Keratinocyte (primary cell): ENCODE data around the gene TLCD3B. TPM values are rescaled to one million over a fixed set of nuclear protein-coding genes. Genes with fewer than 3 reads are reported as not detected.

Experiments
- DNase-seq: peaks from one replicate; pipeline ENCODE4 v3.0.0-alpha.2; 2011; ENCODE audit warnings: low read depth, missing footprints, low spot score
- FAIRE-seq: peaks from 2 replicates; lab custom pipeline; 2011; peaks lifted over from hg19 to GRCh38; lab: Jason Lieb, UNC
- H2AFZ ChIP-seq: 2 replicates; pipeline ENCODE4 v1.6.0; 2012; ENCODE audit warnings: low read length, control low read depth, inconsistent platforms; ENCODE audit not compliant: control insufficient read depth
- H3K27ac ChIP-seq: 2 replicates; pipeline ENCODE4 v1.5.1; 2011; ENCODE audit warnings: low read length; ENCODE audit not compliant: control insufficient read depth, insufficient read depth
- H3K27me3 ChIP-seq: 3 replicates; pipeline ENCODE4 v1.6.0; 2011; ENCODE audit warnings: low read length; ENCODE audit not compliant: control insufficient read depth, insufficient read depth; ENCODE audit errors: extremely low read depth
- H3K36me3 ChIP-seq, 2 experiments: 2 replicates in 1 of 2; 3 replicates in 1 of 2; pipeline ENCODE4 v1.5.1; 2011; ENCODE audit warnings: low read length in 2 of 2, mild to moderate bottlenecking in 1 of 2; ENCODE audit not compliant: control insufficient read depth in 2 of 2, insufficient read depth in 2 of 2; ENCODE audit errors: extremely low read depth in 1 of 2
- H3K4me1 ChIP-seq: 3 replicates; pipeline ENCODE4 v1.5.1; 2011; ENCODE audit warnings: low read length; ENCODE audit not compliant: control insufficient read depth, insufficient read depth; ENCODE audit errors: extremely low read depth
- H3K4me2 ChIP-seq: 3 replicates; pipeline ENCODE4 v1.6.0; 2011; ENCODE audit warnings: low read depth, low read length; ENCODE audit not compliant: control insufficient read depth, insufficient read depth; ENCODE audit errors: extremely low read depth
- H3K4me3 ChIP-seq, 3 experiments: fragments of 200-600 bp in 1 of 3; sonication (generic) in 1 of 3; 2 replicates in 2 of 3; 3 replicates in 1 of 3; pipeline ENCODE4 v1.5.1; 2011 to 2016; ENCODE audit warnings: low read length in 3 of 3, mild to moderate bottlenecking in 3 of 3, control low read depth in 2 of 3, inconsistent platforms in 1 of 3, low read depth in 1 of 3, mixed read lengths in 1 of 3, mixed run types in 1 of 3, moderate library complexity in 1 of 3; ENCODE audit not compliant: control insufficient read depth in 2 of 3, insufficient read depth in 2 of 3; ENCODE audit errors: extremely low read depth in 1 of 3
- H3K79me2 ChIP-seq: 2 replicates; pipeline ENCODE4 v1.6.0; 2012; ENCODE audit warnings: low read length; ENCODE audit not compliant: control insufficient read depth, insufficient read depth
- H3K9ac ChIP-seq: 3 replicates; pipeline ENCODE4 v1.6.0; 2011; ENCODE audit warnings: low read length; ENCODE audit not compliant: control insufficient read depth, insufficient read depth; ENCODE audit errors: extremely low read depth
- H3K9me1 ChIP-seq: 3 replicates; pipeline ENCODE4 v1.6.0; 2011; ENCODE audit warnings: low read length; ENCODE audit not compliant: control insufficient read depth, insufficient read depth; ENCODE audit errors: extremely low read depth
- H3K9me3 ChIP-seq: 2 replicates; pipeline ENCODE4 v1.5.1; 2012; ENCODE audit warnings: low read depth, low read length; ENCODE audit not compliant: control insufficient read depth
- H4K20me1 ChIP-seq: 3 replicates; pipeline ENCODE4 v1.6.0; 2011; ENCODE audit warnings: low read length; ENCODE audit not compliant: control insufficient read depth, insufficient read depth; ENCODE audit errors: extremely low read depth
- CTCF ChIP-seq, 3 experiments: IDR thresholded peaks in 1 of 3; conservative IDR thresholded peaks in 1 of 3; optimal IDR thresholded peaks in 1 of 3; 2 replicates in 2 of 3; 3 replicates in 1 of 3; pipeline versions ENCODE3 to v1.5.1; 2011; ENCODE audit warnings: low read length in 3 of 3, mild to moderate bottlenecking in 3 of 3, moderate library complexity in 2 of 3, control low read depth in 1 of 3, inconsistent platforms in 1 of 3; ENCODE audit not compliant: insufficient read depth in 2 of 3; ENCODE audit errors: extremely low read depth in 1 of 3
- EZH2 ChIP-seq: IDR thresholded peaks from one replicate; pipeline ENCODE4 v1.6.1; 2012; ENCODE audit warnings: inconsistent platforms, mild to moderate bottlenecking, low read length, moderate library complexity
- dilution Hi-C: fragments of 300-500 bp; cut with MboI; formaldehyde crosslinking; loops from one replicate; pipeline ENCODE4 v1.7.0; 2020; ENCODE audit warnings: low sequenced_read_pairs; ENCODE audit not compliant: extremely low pct_ligation_motif_present
- polyA plus RNA-seq, 5 experiments: library from polyadenylated mRNA; depleted of rRNA in 3 of 5; stranded (reverse) in 3 of 5; stranded (forward) in 1 of 5; unstranded in 1 of 5; fragments of >200 nt; gene quantifications; 1 replicate in 1 of 5; 2 replicates in 3 of 5; 3 replicates in 1 of 5; pipeline versions ENCODE4 v1.2.1 to v1.2.3, GENCODE V29; 2011 to 2012; ENCODE audit warnings: missing spikeins in 2 of 5, low read depth in 1 of 5, low replicate concordance in 1 of 5

The TLCD3B gene
- polyA plus RNA-seq, 1 donor (not counting 4 experiments of a cell fraction or from before 2014, with no cell fraction given), result not detected

GRCh38 chr16:30006095-30006473 lies 25.0 kb downstream of the TLCD3B start:
- peaks cover 16% of the 10 kb centered on the region for H3K27me3 ChIP-seq
- no peaks in the 10 kb centered on the region for H3K9me1 ChIP-seq
- no peak overlapping the region for H3K4me3 ChIP-seq
- no peak overlapping the region for H3K27ac ChIP-seq
- FAIRE-seq (no peak), DNase-seq (no peak)
- H2AFZ ChIP-seq, result no peak overlapping the region
- no peaks in the 10 kb centered on the region for H3K9me3 ChIP-seq
- no peaks in the 10 kb centered on the region for H3K79me2 ChIP-seq
- no peak for TF ChIP-seq CTCF (optimal IDR thresholded peaks at IDR 0.05 in 1 of 3, IDR thresholded peaks at IDR 0.05 in 1 of 3, conservative IDR thresholded peaks at IDR 0.05 in 1 of 3; ENCODE audit: extremely low read depth in 1 of 3, insufficient read depth in 2 of 3, low read length in 3 of 3)
- no peak for TF ChIP-seq EZH2
- dilution Hi-C loops, result no loop called here
- no peaks in the 10 kb centered on the region for H4K20me1 ChIP-seq
- peaks cover 3% of the 10 kb centered on the region for H3K4me1 ChIP-seq
- no peak overlapping the region for H3K4me2 ChIP-seq
- H3K9ac ChIP-seq, result no peak overlapping the region
- H3K36me3 ChIP-seq, result peaks cover 8 to 14% of the 10 kb centered on the region in 2 experiments

GRCh38 chr16:30005341-30006094 lies 25.6 kb downstream of the TLCD3B start:
- no peak for DNase-seq
- no peak overlapping the region for H3K9ac ChIP-seq
- H3K27me3 ChIP-seq, result peaks cover 11% of the 10 kb centered on the region
- TF ChIP-seq EZH2 (no peak), CTCF (optimal IDR thresholded peaks at IDR 0.05 in 1 of 3, IDR thresholded peaks at IDR 0.05 in 1 of 3, conservative IDR thresholded peaks at IDR 0.05 in 1 of 3; ENCODE audit: extremely low read depth in 1 of 3, insufficient read depth in 2 of 3, low read length in 3 of 3) (peak; percentile 60 to 75 (median 70))
- dilution Hi-C loops, result no loop called here
- no peak overlapping the region for H3K4me3 ChIP-seq
- H3K9me3 ChIP-seq, result no peaks in the 10 kb centered on the region
- H2AFZ ChIP-seq, result no peak overlapping the region
- peaks cover 2% of the 10 kb centered on the region for H3K4me1 ChIP-seq
- H3K4me2 ChIP-seq, result no peak overlapping the region
- H3K79me2 ChIP-seq, result no peaks in the 10 kb centered on the region
- no peaks in the 10 kb centered on the region for H4K20me1 ChIP-seq
- no peaks in the 10 kb centered on the region for H3K9me1 ChIP-seq
- FAIRE-seq, result no peak
- no peak overlapping the region for H3K27ac ChIP-seq
- H3K36me3 ChIP-seq, result peaks cover 11 to 17% of the 10 kb centered on the region in 2 experiments
